ENCODE data around the gene CNTN6. TPM values are rescaled to one million over a fixed set of nuclear protein-coding genes. Genes with fewer than 3 reads are reported as not detected.

The CNTN6 gene
- total and polyA plus RNA-seq, 8 donors: 0.05 TPM; not detected in 6

- DNase-seq (no peak), ATAC-seq (no peak), FAIRE-seq (no peak)
- Histone ChIP-seq H3K4me3 (no peak overlapping the region), H3K27ac (no peak overlapping the region), H3K4me1 (no peaks in the 10 kb centered on the region), H3K9me3 (no peaks in the 10 kb centered on the region), H3K27me3 (no peaks in the 10 kb centered on the region), H3K36me3 (no peaks in the 10 kb centered on the region)
- TF ChIP-seq, protein P1, sequence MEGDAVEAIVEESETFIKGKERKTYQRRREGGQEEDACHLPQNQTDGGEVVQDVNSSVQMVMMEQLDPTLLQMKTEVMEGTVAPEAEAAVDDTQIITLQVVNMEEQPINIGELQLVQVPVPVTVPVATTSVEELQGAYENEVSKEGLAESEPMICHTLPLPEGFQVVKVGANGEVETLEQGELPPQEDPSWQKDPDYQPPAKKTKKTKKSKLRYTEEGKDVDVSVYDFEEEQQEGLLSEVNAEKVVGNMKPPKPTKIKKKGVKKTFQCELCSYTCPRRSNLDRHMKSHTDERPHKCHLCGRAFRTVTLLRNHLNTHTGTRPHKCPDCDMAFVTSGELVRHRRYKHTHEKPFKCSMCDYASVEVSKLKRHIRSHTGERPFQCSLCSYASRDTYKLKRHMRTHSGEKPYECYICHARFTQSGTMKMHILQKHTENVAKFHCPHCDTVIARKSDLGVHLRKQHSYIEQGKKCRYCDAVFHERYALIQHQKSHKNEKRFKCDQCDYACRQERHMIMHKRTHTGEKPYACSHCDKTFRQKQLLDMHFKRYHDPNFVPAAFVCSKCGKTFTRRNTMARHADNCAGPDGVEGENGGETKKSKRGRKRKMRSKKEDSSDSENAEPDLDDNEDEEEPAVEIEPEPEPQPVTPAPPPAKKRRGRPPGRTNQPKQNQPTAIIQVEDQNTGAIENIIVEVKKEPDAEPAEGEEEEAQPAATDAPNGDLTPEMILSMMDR (IDR thresholded peaks at IDR 0.05): no peak
- intact Hi-C loops (cut with DNase I): loop anchor here in 1 of 3 donors (10.0 kb wide), 1 partner anchor 896 kb away; no protein-coding TSS in a partner anchor
- 12 to 23% methylated on average over 1 of the region's 1 CpG for WGBS, 2 donors
Measured at GRCh38 chr3:1088503-1088902, 4.3 kb upstream of the CNTN6 start.

DNA sequence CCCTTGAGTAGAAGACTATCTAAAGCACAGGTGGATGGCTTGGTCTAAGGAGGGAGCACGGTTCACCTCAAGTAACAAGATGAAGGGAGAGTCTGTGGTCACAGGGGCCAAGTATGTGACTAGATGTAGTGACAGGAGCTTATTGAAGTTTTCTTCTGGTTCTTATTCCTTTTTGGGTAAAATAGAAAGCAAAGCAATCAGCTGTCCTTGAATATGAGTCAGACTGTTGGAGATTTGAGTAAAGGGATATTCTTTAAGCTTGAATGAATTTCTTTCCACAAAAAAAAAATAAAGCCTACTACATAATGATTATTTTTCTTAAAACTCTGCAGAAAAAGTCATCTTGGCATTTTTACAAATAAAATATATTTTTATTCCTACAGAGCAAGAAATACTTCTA is 1.5 kb upstream of the CNTN6 start:
- H3K27ac ChIP-seq: no peak overlapping the region
- H3K4me3 ChIP-seq: no peak overlapping the region
- TF ChIP-seq, protein P1 (IDR thresholded peaks at IDR 0.05): no peak
- no peak for DNase-seq
- H3K27me3 ChIP-seq: peaks cover 0 to 7% (median 2%) of the 10 kb centered on the region in 4 donors
- no peak for ATAC-seq
- no peak for FAIRE-seq
- WGBS, 2 donors: 62 to 71% methylated on average over 1 of the region's 1 CpG
- intact Hi-C loops (cut with DNase I): no loop called here
- H3K36me3 ChIP-seq: no peaks in the 10 kb centered on the region
- H3K9me3 ChIP-seq: no peaks in the 10 kb centered on the region
- H3K4me1 ChIP-seq: no peaks in the 10 kb centered on the region

DNA sequence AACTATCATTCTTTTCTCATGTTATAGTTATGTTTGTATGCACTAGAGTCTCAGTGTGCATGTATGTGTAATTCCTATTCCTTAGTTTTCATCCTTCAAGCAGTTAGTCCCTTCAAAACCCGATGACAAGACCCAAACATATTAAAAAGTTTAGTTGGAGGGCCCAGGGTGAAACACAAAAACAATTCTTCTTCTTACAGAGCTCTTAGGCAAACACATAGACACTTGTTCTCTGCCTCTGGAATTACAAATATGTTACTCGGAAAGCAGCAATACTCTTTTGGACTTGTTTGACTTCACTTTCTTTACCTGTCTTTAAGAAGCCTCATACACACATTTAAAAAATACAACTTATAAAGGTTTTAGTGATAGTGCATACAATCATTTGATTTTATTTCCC is 763 bp upstream of the CNTN6 start:
- Histone ChIP-seq H3K27ac (no peak overlapping the region), H3K9me3 (no peaks in the 10 kb centered on the region), H3K4me1 (no peaks in the 10 kb centered on the region), H3K4me3 (no peak overlapping the region), H3K36me3 (no peaks in the 10 kb centered on the region), H3K27me3 (peaks cover 0 to 7% (median 2%) of the 10 kb centered on the region in 4 donors)
- ATAC-seq (no peak), DNase-seq (no peak), FAIRE-seq (no peak)
- intact Hi-C loops (cut with DNase I): no loop called here
- TF ChIP-seq, protein P1 (IDR thresholded peaks at IDR 0.05): no peak
- 31 to 35% methylated on average over 2 of the region's 2 CpGs for WGBS, 2 donors

- ATAC-seq (no peak), FAIRE-seq (no peak), DNase-seq (no peak)
- Histone ChIP-seq H3K36me3 (no peaks in the 10 kb centered on the region), H3K4me3 (no peak overlapping the region), H3K27me3 (peaks cover 0 to 7% (median 2%) of the 10 kb centered on the region in 4 donors), H3K4me1 (no peaks in the 10 kb centered on the region), H3K9me3 (no peaks in the 10 kb centered on the region), H3K27ac (no peak overlapping the region)
- 54 to 61% methylated on average over 6 of the region's 6 CpGs for WGBS, 2 donors
- intact Hi-C loops (cut with DNase I): no loop called here
- TF ChIP-seq, protein P1 (IDR thresholded peaks at IDR 0.05): no peak
Measured at GRCh38 chr3:1093217-1093616, 393 bp downstream of the CNTN6 start.

DNA sequence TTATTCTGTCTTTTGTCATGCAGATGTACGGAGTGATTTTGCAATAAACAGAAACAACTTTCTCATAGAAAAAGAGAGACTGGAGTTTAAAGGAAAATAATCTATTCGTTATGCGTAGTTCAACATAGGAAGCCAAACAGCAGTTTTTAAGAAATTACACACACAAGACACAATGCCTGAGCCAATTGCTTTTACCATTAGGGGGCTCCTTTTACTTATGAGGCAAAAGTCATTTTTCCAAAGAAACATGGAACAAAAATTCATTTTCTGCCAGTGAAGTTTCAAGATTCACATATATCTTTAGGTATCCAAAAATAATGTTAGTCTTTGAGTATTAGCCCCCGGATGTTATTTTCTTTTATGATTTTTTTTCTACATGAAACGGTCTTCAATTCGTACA is 10.7 kb downstream of the CNTN6 start:
- no peak for FAIRE-seq
- H3K36me3 ChIP-seq: no peaks in the 10 kb centered on the region

More for the DNA sequence above, 10.7 kb downstream of the CNTN6 start:
- 70 to 77% methylated on average over 6 of the region's 6 CpGs for WGBS, 2 donors
- no peak for ATAC-seq
- Histone ChIP-seq H3K27me3 (no peaks in the 10 kb centered on the region), H3K4me1 (no peaks in the 10 kb centered on the region), H3K4me3 (no peak overlapping the region), H3K9me3 (no peaks in the 10 kb centered on the region), H3K27ac (no peak overlapping the region)
- intact Hi-C loops (cut with DNase I): no loop called here
- TF ChIP-seq, protein P1 (IDR thresholded peaks at IDR 0.05): no peak
- no peak for DNase-seq
